ENCODE data around the gene EEFSEC.

GRCh38 chr3:128322030-128323022, 169.0 kb downstream of the EEFSEC start:
- TF ChIP-seq CTCF (conservative IDR thresholded peaks at IDR 0.05; ENCODE audit: low read length) = peak; percentile 73
- no peak for TF ChIP-seq EZH2phosphoT487 (IDR thresholded peaks at IDR 0.05; ENCODE audit: borderline replicate concordance, low read depth, low read length)

All from OCI-LY7 (cell line).